HAP-1 (cell line): Measurements from ENCODE around the gene MCF2L2.
"Not testable (repeated sequence)": the region's sequence is repeated elsewhere in the genome, so short reads cannot be mapped to it uniquely, and the experiment has no call there.

Experiments
- DNase-seq, 2 experiments: peaks; one replicate each; pipeline ENCODE4 v3.0.0-alpha.2; 2016 to 2020; ENCODE audit warnings: low spot score in 2 of 2
- H3K27me3 ChIP-seq: fragments of 250-450 bp; sonication (Bioruptor Pico); 2 replicates; pipeline ENCODE4 v1.5.1; 2020; ENCODE audit warnings: low read depth, mild to moderate bottlenecking, moderate library complexity
- H3K36me3 ChIP-seq: fragments of 250-450 bp; sonication (Bioruptor Pico); replicated peaks from 2 replicates; pipeline ENCODE4 v1.5.1; 2020; ENCODE audit warnings: mild to moderate bottlenecking
- H3K4me1 ChIP-seq: fragments of 250-450 bp; sonication (Bioruptor Pico); 2 replicates; pipeline ENCODE4 v1.5.1; 2020; ENCODE audit warnings: mild to moderate bottlenecking
- H3K4me3 ChIP-seq: fragments of 250-450 bp; sonication (Bioruptor Pico); 2 replicates; pipeline ENCODE4 v1.5.1; 2020; ENCODE audit warnings: mild to moderate bottlenecking, moderate library complexity
- H3K9me3 ChIP-seq: fragments of 250-450 bp; sonication (Bioruptor Pico); 2 replicates; pipeline ENCODE4 v1.5.1; 2020; ENCODE audit warnings: mild to moderate bottlenecking, moderate library complexity
- in situ Hi-C: fragments of 300-500 bp; cut with MboI; formaldehyde crosslinking; loops from 3 replicates; pipeline ENCODE4 v1.14.3; 2020; ENCODE audit warnings: low sequenced_read_pairs, inconsistent platforms, mixed read lengths

Gene MCF2L2

GRCh38 chr3:183428447-183429211 lies at the start of gene MCF2L2:
MCF2L2 (minus strand) TSS chr3:183428619; CDS start chr3:183427977, 642 bp downstream.
- no peaks in the 10 kb centered on the region for H3K27me3 ChIP-seq
- in situ Hi-C loops: no loop called here

GRCh38 chr3:183477801-183478456 lies 49.5 kb upstream of the MCF2L2 start:
- Histone ChIP-seq H3K4me3 (no peak overlapping the region), H3K27me3 (no peaks in the 10 kb centered on the region), H3K36me3 (no peaks in the 10 kb centered on the region), H3K4me1 (peaks cover 16% of the 10 kb centered on the region), H3K9me3 (no peaks in the 10 kb centered on the region)
- no peak for DNase-seq
- in situ Hi-C loops: no loop called here

More at GRCh38 chr3:183428447-183429211, at the start of gene MCF2L2:
- H3K4me1 ChIP-seq: peaks cover 2% of the 10 kb centered on the region; the same call in 1 of the 2 replicates
- no peaks in the 10 kb centered on the region for H3K36me3 ChIP-seq
- peak within 1 kb of the TSS; percentile 76 for H3K4me3 ChIP-seq
- H3K9me3 ChIP-seq: no peaks in the 10 kb centered on the region
- peak in 1 of 2 experiments; percentile 77 for DNase-seq

- H3K36me3 ChIP-seq, H3K4me3 ChIP-seq, H3K9me3 ChIP-seq, H3K27me3 ChIP-seq, in situ Hi-C loops, DNase-seq: not testable (repeated sequence)
- H3K4me1 ChIP-seq: peaks cover 16% of the 10 kb centered on the region
Observed at GRCh38 chr3:183475764-183476162, 47.3 kb upstream of the MCF2L2 start.

GRCh38 chr3:183475016-183475763 lies 46.8 kb upstream of the MCF2L2 start:
- Histone ChIP-seq H3K36me3 (no peaks in the 10 kb centered on the region), H3K4me1 (peaks cover 11% of the 10 kb centered on the region), H3K27me3 (no peaks in the 10 kb centered on the region), H3K9me3 (no peaks in the 10 kb centered on the region), H3K4me3 (no peak overlapping the region)
- no peak for DNase-seq
- in situ Hi-C loops: no loop called here

GRCh38 chr3:183473969-183474368 lies 45.5 kb upstream of the MCF2L2 start:
- no peak for DNase-seq
- no peaks in the 10 kb centered on the region for H3K36me3 ChIP-seq
- H3K4me1 ChIP-seq: peaks cover 1% of the 10 kb centered on the region
- no peaks in the 10 kb centered on the region for H3K27me3 ChIP-seq
- in situ Hi-C loops: no loop called here
- no peak overlapping the region for H3K4me3 ChIP-seq
- no peaks in the 10 kb centered on the region for H3K9me3 ChIP-seq

- Histone ChIP-seq H3K9me3 (no peaks in the 10 kb centered on the region), H3K36me3 (no peaks in the 10 kb centered on the region), H3K27me3 (no peaks in the 10 kb centered on the region), H3K4me3 (no peak overlapping the region), H3K4me1 (no peaks in the 10 kb centered on the region)
- no peak for DNase-seq
- in situ Hi-C loops: no loop called here
Observed at GRCh38 chr3:183472155-183472554, 43.7 kb upstream of the MCF2L2 start.

- in situ Hi-C loops: loop anchor here (5.0 kb wide), 1 partner anchor 299 kb away; no protein-coding TSS in a partner anchor
- H3K4me3 ChIP-seq: no peak overlapping the region
- no peaks in the 10 kb centered on the region for H3K27me3 ChIP-seq
- H3K4me1 ChIP-seq: no peaks in the 10 kb centered on the region
- no peaks in the 10 kb centered on the region for H3K36me3 ChIP-seq
- DNase-seq: no peak
- H3K9me3 ChIP-seq: no peaks in the 10 kb centered on the region
Observed at GRCh38 chr3:183468424-183468823, 40.0 kb upstream of the MCF2L2 start.

- in situ Hi-C loops: loop anchor here (5.0 kb wide), 1 partner anchor 301 kb away; no protein-coding TSS in a partner anchor
- Histone ChIP-seq H3K36me3 (no peaks in the 10 kb centered on the region), H3K27me3 (no peaks in the 10 kb centered on the region), H3K4me1 (no peaks in the 10 kb centered on the region), H3K9me3 (no peaks in the 10 kb centered on the region), H3K4me3 (no peak overlapping the region)
- DNase-seq: no peak
Observed at GRCh38 chr3:183466575-183466974, 38.2 kb upstream of the MCF2L2 start.

GRCh38 chr3:183465710-183466109 lies 37.3 kb upstream of the MCF2L2 start:
- DNase-seq, H3K9me3 ChIP-seq, H3K4me3 ChIP-seq, H3K4me1 ChIP-seq, H3K27me3 ChIP-seq, H3K36me3 ChIP-seq: not testable (repeated sequence)
- in situ Hi-C loops: loop anchor here (5.0 kb wide), 1 partner anchor 302 kb away; no protein-coding TSS in a partner anchor

- in situ Hi-C loops: no loop called here
Observed at GRCh38 chr3:183464480-183464879, 36.1 kb upstream of the MCF2L2 start.

GRCh38 chr3:183460081-183461055 lies 31.9 kb upstream of the MCF2L2 start:
- peaks cover 2% of the 10 kb centered on the region for H3K9me3 ChIP-seq
- peaks cover 2% of the 10 kb centered on the region for H3K4me1 ChIP-seq
- H3K36me3 ChIP-seq: no peaks in the 10 kb centered on the region
- peak in 1 of 2 experiments; percentile 30 for DNase-seq
- no peak overlapping the region for H3K4me3 ChIP-seq
- in situ Hi-C loops: no loop called here
- H3K27me3 ChIP-seq: no peaks in the 10 kb centered on the region

More at GRCh38 chr3:183464480-183464879, 36.1 kb upstream of the MCF2L2 start:
- no peak overlapping the region for H3K4me3 ChIP-seq
- no peak for DNase-seq
- H3K27me3 ChIP-seq: no peaks in the 10 kb centered on the region
- H3K36me3 ChIP-seq: no peaks in the 10 kb centered on the region
- H3K9me3 ChIP-seq: peaks cover 2% of the 10 kb centered on the region
- peaks cover 2% of the 10 kb centered on the region for H3K4me1 ChIP-seq

- H3K9me3 ChIP-seq: no peaks in the 10 kb centered on the region
- DNase-seq: no peak
- H3K4me3 ChIP-seq: no peak overlapping the region
- peaks cover 2% of the 10 kb centered on the region for H3K4me1 ChIP-seq
- in situ Hi-C loops: no loop called here
- H3K36me3 ChIP-seq: no peaks in the 10 kb centered on the region; the same call in 1 of the 2 replicates
- H3K27me3 ChIP-seq: no peaks in the 10 kb centered on the region
Observed at GRCh38 chr3:183455089-183455488, 26.7 kb upstream of the MCF2L2 start.

- in situ Hi-C loops: no loop called here
Observed at GRCh38 chr3:183454064-183454463, 25.6 kb upstream of the MCF2L2 start.

More at GRCh38 chr3:183454064-183454463, 25.6 kb upstream of the MCF2L2 start:
- DNase-seq: no peak
- Histone ChIP-seq H3K9me3 (no peaks in the 10 kb centered on the region), H3K4me1 (peaks cover 6% of the 10 kb centered on the region; the same call in 1 of the 2 replicates), H3K36me3 (no peaks in the 10 kb centered on the region; the same call in 1 of the 2 replicates), H3K27me3 (no peaks in the 10 kb centered on the region), H3K4me3 (no peak overlapping the region)
